NCI-H1092 (cell line): ENCODE data around the gene ACOT11.

Experiments
- DNase-seq: peaks from one replicate; lab custom pipeline; 2025; lab: John Stamatoyannopoulos, UW

Gene ACOT11

DNA sequence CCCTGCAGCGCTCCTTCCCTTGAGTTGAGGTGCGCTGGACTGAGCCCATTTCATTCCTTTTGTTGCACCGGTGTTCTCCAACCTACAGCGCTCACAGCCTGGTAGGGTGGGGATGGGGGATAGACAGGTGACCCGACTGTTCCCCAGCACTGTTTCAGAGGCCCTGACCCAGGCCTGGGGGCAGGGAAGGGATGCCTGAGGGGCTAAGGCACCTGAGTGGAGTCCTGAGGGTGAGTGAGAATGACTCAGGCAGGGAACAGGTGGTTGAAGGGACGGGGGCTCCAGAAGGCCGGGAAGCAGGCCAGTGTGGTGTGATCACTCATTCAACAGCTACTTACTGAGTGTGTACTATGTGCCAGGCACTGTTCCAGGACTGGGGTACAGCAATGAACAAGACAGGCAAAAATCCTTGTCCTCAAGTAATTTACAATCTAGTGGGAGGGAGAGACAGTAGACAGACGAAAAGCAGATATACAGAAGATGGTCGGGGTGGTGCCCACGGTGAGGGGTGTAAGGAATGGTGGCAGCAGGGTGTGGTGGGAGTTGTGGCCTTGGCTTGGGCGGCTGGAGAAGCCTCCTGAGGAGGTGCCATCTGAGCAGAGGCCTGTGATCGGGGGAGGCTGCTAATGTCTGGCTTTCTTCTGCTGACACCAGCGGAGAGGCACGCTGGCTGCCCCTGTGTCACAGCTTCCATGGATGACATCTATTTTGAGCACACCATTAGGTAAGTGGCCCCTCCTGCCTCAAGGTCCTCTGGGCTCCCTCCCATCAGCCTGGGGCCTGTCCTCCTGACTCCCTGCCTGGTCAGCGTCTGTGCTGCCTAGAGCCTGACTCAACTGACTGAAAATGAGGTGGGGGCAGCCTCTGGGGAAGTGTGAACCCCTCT is 37.4 kb downstream of the ACOT11 start:
- no peak for DNase-seq

DNA sequence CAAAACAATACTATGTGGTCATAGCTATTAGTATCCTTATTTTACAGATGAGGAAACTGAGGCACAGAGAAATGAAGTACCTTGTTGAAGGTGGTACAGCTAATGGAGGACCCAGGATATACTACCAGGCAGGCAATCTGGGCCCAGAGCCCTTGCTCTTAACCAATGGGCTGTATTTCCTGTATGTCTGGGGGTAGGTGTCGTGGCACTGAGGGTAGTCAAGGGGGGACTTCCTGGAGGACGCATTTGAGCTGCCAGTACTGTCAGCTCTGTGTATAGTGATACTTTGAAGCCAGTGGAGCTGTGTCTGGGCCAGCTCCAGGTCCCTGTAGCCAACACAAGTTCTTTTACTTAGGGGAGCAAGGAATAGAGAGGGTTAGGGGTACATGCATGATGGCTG is 40.3 kb downstream of the ACOT11 start:
- DNase-seq, result no peak

DNA sequence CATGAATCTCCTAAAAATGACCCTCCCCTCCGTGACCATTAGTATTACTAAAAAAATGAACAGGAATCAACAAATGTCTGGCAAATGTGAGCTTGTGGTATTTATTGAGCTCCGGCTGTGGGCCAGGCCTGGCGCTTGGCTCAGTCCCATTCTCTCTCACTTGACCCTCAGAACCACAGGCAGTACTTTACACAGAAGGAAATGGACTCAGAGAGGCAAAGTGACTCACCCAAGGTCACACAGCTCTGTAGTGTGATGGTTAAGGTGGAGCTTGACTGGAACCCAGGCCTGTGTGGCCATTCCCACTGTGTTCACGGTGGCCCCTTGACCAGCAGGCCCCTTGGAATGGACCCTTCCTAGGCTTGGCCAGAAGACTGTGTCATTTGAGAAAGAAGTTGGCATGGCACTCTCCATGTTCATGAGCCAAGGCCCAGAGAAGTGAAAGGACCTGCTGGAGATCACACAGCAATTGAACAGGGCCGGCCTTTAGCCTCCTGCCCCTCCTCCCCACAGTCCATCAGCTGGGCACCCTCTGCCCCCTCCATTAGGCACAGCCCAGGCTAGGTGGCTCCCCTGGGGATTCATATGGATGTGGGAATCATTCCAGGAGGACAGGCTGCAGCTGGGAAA is 43.2 kb downstream of the ACOT11 start:
- DNase-seq, result no peak

DNA sequence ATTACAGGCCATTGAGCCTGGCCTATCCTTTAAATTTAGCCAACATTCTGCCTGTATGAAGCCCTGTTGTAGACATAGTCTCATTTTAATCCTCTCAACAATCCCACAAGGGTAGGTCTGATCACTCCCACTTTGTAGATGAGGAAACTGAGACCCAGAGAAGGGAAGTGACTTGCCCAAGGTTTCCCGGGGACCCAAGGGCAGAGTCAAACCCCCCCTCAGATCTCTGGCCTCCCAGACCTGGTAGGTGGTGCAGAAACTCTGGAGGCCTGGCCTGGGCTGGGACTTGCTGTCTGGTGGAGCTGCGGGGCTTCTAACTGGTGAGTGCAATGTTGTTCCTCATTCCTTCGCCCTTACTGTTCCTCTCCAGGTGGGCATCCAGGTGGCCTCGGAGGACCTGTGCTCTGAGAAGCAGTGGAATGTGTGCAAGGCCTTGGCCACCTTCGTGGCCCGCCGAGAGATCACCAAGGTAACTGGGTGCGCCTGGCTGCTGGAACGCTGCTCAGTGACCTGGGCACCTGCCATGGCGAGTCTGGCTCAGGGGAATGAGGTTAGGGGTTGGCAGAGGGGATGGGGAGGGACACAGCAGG is 45.6 kb downstream of the ACOT11 start:
- DNase-seq, result no peak

DNA sequence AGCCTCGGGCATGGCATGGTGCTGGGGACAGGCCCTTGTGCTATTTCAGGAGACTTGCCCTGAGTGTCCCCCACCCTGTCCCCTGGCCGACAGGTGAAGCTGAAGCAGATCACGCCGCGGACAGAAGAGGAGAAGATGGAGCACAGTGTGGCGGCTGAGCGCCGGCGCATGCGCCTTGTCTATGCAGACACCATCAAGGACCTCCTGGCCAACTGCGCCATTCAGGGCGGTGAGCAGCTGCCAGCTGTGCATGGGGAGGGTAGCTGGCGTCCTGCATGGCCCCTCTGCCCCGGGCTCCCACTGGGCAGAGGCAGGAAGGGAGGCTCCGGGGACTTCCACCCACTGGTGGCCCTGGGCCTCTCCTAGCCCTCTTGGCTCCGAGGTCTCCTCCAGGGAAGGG is 46.4 kb downstream of the ACOT11 start:
- no peak for DNase-seq

DNA sequence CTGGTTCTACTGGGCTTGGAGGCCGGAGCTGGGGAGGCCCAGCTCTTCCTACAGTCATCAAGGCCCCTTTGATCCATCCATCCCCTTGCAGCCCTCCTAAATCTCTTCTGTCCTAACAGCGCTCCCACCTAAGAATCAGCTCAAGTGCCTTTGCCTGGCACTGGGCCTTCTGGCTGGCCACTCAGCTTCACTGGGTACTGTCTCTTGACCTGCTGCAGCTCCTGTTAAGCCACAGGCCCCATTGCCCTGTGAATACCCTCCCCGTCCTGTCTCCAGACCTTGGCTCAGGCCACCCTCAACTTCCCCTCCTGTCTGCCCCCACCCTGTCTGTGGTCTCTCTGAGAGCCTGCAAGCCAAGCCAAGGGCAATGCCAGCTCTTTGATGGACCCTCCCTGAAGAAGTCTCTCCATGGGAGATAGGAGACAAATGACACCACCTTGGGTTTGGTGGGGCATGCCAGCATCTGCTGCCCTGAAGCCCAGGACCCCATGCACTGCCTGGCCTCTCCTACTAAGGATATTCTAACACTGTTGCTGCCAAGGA is 48.0 kb downstream of the ACOT11 start:
- DNase-seq, result no peak

DNA sequence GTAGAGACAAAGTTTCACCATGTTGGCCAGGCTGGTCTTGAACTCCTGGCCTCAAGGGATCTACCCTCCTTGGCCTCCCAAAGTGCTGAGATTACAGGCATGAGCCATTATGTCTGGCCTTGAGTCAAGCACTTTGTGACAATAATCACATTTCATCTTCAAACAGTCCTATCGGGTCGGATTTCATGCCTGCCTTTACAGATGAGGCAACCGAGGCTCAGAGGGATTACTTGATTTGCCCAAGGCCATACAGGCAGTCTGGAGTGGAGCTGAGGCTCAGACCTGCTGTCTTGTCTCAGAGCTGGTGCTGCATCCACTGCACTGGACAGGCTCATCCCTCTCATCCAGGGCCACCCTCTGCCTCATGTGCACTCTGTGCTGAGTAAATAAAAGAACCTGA is 48.7 kb downstream of the ACOT11 start:
- DNase-seq, result no peak

DNA sequence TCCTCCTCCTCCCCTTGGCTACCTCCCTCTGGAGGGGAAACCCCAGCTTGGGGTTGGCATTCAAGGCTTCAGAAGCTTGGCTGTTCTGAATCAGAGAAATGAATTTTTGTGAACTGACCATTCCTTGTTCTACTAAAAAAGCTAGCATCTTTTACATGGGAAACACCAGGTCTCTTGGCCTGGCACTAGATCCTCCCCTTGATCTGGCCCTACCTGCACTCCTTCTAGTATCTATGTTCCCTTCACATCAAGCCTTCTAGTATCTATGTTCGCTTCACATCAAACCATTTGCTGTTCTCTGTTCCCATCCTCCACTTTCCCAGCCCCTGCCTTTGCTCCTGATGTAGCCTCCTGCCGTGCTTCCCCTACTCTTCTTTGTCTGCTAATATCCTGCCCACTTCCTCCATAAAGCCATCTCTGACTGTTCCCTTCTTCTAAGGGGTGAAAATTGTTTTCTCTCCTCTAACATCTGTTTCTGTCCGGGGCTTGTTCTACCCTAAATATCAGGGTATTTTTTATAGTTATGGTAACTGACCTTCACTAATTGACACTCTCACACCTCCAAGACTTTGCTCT is 49.5 kb downstream of the ACOT11 start:
- no peak for DNase-seq

DNA sequence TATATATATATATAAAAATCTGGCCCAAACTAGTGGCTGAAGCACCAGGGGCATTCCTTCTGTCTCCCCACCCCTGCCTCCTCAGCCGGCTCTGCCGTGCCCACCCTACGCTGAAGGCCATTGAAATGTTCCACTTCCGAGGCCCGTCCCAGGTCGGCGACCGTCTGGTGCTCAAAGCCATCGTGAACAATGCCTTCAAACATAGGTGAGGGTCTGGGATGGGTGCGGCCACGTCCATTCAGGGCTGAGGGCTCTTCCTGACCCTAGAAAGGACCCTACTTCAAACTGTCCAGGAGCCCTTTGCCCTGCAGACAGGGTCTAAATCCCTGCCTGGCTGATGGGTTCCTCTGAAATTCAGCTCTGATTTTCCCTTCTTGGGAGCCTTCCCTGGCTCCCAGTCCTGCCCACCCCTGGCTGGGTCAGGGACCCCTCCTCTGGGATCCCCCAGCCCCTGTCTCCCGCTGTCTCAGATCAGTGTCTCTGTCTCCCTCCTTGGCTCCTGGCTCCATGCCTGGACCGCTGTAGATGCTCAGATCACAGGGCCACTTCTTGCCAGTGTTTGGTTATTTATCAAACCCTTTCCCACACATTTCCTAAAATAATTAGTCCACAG is 51.3 kb downstream of the ACOT11 start:
- no peak for DNase-seq

DNA sequence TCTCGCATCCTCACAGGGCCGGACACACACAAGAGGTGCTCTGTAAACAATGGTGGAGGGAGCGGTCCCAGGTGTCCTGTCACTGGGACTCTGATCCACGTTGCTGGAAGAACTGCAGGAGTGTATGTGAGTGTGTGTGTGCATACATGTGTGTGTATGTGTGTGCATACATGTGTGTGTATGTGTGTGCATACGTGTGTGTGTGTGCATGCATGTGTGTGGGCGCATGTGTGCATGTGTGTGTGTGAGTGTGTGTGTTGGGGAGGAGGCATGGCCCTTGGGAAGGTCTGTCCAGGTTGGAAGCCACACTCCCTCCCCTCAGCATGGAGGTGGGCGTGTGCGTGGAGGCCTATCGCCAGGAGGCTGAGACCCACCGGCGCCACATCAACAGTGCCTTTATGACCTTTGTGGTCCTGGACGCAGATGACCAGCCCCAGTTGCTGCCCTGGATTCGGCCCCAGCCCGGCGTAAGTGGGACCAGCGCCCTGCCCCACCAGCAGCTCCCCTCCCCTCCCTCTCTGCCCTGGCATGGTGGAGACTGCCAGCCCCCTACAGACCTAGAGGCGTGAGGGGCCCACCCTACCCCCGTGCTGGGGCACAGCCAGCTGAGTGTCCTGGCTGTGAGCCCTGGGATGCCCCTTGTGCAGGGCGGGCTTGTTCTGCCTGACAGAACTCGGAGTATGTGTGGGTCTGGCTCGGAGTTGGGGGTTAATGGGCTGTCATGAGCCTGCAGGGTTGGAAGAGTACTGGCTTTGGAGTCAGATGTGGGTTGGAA is 53.1 kb downstream of the ACOT11 start:
- DNase-seq, result no peak

DNA sequence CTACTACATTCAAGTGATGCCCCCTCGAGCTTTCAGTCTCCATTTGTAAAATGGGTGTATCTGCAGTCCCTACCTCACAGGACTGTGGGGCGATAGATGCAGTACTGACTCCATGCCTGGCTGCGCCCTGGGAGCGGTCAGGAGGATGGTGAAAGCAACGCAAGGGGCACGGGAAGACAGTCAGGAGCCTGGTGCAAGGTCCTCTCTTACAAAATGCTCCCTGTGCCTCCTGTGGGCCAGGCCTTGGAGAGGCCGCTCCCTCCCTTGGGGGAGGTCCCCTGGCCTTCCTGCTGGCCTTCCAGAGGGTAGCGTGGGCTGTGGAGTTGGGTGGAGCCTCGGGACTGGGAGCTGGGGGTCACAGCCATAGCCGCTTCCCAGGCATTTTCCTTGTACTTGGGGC is 53.7 kb downstream of the ACOT11 start:
- DNase-seq, result no peak

DNA sequence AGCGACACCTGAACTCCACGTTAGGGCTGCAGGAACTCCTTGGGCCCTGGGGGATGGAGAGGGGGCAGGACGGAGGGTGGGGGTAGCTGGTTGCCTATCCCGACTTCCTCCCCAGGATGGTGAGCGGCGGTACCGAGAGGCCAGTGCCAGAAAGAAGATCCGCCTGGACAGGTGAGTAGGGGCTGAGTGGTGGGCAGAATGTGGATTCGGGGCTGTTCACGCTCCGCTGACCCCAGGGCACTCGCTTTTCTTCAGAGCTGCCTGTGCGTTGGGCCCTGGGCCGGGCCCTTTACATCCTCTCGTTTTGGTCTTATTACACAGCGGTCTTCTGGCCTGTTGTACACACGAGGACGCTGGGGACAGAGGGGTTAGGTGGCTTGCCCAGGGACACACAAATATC is 54.5 kb downstream of the ACOT11 start:
- no peak for DNase-seq

DNA sequence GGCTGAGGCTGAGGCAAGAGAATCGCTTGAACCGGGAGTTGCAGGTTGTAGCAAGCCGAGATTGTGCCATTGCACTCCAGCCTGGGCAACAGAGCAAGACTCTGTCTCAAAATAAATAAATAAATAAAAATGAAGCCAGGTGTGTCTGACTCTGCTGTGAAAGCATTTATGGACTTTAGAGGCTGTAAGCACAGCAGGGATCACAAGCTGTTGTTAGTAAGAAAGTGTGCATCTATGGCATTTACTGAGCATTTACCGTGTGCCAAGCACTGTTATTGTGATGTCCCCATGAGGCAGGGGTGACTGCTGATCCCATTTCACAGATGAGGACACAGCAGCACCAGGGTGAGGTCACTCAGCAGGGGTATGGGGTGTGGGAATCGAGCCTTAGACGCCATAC is 55.2 kb downstream of the ACOT11 start:
- DNase-seq, result no peak

DNA sequence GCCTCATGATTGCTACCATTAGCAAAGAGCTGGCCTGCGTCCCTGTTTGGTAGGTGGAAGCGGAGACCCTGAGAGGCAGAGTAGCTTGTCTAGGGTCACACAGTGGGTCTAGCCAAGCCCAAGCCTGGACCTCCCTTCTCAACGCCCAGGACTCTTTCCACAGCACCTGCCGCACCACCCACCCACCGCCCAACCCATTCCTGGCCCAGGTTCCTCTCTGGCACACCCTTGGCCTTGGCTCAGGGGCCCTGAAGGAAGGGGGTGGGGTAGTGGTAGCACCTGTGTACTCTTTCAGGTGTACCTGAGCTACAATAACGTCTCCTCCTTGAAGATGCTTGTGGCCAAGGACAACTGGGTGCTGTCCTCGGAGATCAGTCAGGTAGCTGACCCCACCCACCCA is 56.0 kb downstream of the ACOT11 start:
- DNase-seq, result no peak

DNA sequence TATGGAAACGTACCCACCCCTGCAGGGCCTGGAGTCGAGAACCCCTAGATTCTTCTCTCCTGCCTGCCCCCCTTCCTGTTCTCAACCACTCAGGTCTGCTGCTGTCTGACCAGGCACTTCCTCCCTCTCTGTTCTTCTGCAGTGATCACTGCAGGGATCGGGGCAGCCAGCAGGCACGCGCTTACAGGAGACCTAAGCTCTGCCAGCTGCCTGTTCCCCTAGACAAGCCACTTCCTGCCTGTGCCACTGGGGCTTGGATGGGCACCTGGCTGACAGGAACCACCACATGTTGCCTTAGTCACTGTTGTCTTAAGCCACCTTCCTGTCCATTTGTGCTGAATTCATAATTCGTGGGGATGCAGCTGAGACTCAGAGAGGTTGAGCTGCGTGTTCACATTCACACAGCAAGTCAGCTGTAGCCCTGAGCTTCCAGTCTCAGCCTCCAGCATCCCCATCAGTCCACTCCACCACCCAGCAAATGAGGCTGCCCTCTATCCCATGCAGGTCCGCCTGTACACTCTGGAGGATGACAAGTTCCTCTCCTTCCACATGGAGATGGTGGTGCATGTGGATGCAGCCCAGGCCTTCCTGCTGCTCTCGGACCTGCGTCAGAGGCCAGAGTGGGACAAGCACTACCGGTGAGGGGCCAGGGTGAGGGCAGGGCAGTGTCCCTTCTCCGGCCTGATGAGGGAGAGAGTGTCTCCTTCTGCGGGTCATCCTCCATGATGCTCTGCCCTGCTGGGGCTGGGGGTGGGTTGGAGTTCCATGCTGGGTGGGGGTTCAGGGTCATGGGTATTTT is 56.7 kb downstream of the ACOT11 start:
- DNase-seq, result no peak

DNA sequence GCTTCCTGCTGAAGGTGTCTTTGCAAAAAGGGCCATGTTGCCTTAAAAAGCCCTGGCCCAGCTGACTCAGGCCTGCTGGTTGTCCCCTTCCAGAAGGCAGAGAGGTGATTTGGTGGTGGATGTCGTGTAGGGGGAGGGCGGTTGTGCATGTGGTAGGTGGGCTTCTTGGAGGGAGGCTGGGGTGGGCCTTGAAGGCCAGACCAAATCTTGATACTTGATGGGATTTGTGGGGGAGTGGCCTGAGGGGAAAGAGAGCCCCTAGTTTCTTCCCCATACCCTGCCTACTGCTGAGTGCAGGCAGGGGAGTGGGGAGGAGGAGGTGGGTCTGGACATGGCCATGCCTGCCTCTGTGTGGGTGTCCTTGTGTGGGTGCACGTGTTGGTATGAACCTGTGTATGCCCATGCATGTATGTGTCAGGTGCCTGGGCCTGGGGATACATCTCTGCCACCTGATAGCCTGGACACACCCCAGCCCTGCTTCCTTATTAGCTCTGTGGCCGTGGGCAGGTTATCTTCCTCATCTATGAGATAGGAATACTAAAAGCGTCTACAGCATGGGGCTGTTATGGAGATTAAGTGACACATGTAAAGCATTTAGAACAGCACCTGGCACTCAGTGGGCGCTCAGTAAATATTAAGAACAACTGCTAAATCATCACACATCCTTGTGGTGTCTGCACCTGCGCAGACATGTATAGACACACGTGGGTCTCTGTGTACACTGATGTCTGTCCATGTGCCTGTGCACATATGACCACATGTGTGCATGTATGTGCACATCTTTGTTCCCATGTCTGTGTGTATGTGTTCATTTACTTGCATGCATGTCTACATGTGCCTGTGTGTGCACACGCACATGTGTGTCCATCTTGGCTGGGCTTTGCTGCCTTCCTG is 58.3 kb downstream of the ACOT11 start:
- DNase-seq, result no peak

DNA sequence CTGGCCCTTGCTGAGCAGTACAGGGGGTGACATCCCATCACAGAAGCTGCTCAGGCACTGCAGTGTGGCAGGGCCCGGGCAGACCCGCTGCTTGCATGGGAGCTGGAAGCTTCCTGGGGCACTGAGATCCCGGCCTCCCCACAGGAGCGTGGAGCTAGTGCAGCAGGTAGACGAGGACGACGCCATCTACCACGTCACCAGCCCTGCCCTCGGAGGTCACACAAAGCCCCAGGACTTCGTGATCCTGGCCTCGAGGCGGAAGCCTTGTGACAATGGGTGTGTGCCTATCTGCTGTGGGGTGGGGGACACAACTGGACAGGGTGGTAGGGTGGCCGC is 58.9 kb downstream of the ACOT11 start:
- no peak for DNase-seq

DNA sequence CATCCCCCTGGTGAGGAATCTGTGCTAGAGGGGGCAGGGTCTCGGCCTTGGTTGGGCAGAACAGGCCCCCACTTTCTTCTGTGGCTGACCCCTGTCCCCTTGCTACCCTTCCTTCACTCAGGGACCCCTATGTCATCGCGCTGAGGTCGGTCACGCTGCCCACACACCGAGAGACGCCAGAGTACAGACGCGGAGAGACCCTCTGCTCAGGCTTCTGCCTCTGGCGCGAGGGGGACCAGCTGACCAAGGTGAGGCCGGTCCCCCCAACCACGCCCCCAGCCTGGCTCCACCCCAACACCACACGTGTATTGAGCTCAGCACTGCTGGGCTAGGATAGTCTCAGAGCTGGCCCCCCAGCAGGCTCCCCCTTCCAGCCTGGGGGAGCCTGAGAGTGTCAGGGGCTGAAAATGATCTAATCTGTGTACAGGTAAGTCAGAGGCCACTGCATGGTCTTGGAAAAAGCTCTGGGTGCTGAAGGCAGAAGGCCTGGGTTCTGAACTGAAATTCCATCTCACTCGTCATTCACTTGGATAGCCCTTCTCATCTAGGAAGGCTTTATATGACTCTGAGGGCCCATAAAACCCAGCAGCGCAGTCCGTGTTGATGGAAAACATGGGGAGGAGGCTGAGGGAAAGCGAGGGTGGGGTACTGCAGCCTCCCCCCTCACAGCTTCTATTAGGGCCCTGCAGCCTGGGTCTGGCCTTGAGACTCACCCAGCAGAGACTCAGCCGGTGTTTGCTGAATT is 60.0 kb downstream of the ACOT11 start:
- no peak for DNase-seq
